ENCODE measurements around the gene UBTF. TPM values are rescaled to one million over a fixed set of nuclear protein-coding genes. Genes with fewer than 3 reads are reported as not detected.
A peak's percentile ranks its signal among the peaks of the same experiment; 100 is the strongest.

The UBTF gene
- total and polyA plus RNA-seq, 9 of the 15 experiments (the other 6 are each of a cell fraction or from before 2014, with no cell fraction given) = 1.2 to 113 (median 83.6) TPM

- TF ChIP-seq, protein P1, sequence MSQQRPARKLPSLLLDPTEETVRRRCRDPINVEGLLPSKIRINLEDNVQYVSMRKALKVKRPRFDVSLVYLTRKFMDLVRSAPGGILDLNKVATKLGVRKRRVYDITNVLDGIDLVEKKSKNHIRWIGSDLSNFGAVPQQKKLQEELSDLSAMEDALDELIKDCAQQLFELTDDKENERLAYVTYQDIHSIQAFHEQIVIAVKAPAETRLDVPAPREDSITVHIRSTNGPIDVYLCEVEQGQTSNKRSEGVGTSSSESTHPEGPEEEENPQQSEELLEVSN (IDR thresholded peaks at IDR 0.05; ENCODE audit: borderline replicate concordance in 1 of 2, extremely low read depth in 1 of 2, insufficient read depth in 1 of 2, insufficient read length in 1 of 2, low read depth in 1 of 2, low read length in 1 of 2, poor library complexity in 1 of 2, severe bottlenecking in 1 of 2) = peak in 1 of 2 experiments; percentile 54
- TF ChIP-seq RBM17 (IDR thresholded peaks at IDR 0.05; ENCODE audit: borderline replicate concordance, low read depth, low read length) (no peak), ELK3 (CRISPR knock-in tag; IDR thresholded peaks at IDR 0.05) (no peak), TCF7 (IDR thresholded peaks at IDR 0.05; ENCODE audit: borderline replicate concordance) (no peak), ZC3H11A (IDR thresholded peaks at IDR 0.05; ENCODE audit: low read depth, low read length) (no peak), ETV5 (CRISPR knock-in tag; IDR thresholded peaks at IDR 0.05; ENCODE audit: low read depth) (no peak), POLR2G (IDR thresholded peaks at IDR 0.05; ENCODE audit: low read depth, low read length) (peak; percentile 71), CSDE1 (IDR thresholded peaks at IDR 0.05) (no peak), NRF1 (conservative IDR thresholded peaks at IDR 0.05 in 1 of 2, IDR thresholded peaks at IDR 0.05 in 1 of 2) (no peak), ZBTB11 (CRISPR knock-in tag; IDR thresholded peaks at IDR 0.05) (0 out of 6 replicates have a peak, but pooled peaks of 1 of the 3 experiments have one; percentile 9), ZNF212 (CRISPR knock-in tag; IDR thresholded peaks at IDR 0.05) (no peak), CEBPG (CRISPR knock-in tag; IDR thresholded peaks at IDR 0.05) (no peak), CEBPG (tag; conservative IDR thresholded peaks at IDR 0.05 in 1 of 2, IDR thresholded peaks at IDR 0.05 in 1 of 2) (no peak), ZNF830 (CRISPR knock-in tag; IDR thresholded peaks at IDR 0.05) (no peak), ZFP36 (IDR thresholded peaks at IDR 0.05; ENCODE audit: low read depth, low read length, partially characterized antibody) (peak; percentile 39), ZNF79 (CRISPR knock-in tag; IDR thresholded peaks at IDR 0.05; ENCODE audit: low read depth) (no peak), VEZF1 (CRISPR knock-in tag; IDR thresholded peaks at IDR 0.05) (peak; percentile 86)
- TF ChIP-seq, protein P2, sequence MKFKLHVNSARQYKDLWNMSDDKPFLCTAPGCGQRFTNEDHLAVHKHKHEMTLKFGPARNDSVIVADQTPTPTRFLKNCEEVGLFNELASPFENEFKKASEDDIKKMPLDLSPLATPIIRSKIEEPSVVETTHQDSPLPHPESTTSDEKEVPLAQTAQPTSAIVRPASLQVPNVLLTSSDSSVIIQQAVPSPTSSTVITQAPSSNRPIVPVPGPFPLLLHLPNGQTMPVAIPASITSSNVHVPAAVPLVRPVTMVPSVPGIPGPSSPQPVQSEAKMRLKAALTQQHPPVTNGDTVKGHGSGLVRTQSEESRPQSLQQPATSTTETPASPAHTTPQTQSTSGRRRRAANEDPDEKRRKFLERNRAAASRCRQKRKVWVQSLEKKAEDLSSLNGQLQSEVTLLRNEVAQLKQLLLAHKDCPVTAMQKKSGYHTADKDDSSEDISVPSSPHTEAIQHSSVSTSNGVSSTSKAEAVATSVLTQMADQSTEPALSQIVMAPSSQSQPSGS (CRISPR knock-in tag; IDR thresholded peaks at IDR 0.05) = no peak
Observed at GRCh38 chr17:44219616-44220212, at the start of gene UBTF (continued).

All from K562 (cell line).